Smooth muscle cell (in vitro differentiated cells): ENCODE results near the gene MICU2. TPM values are rescaled to one million over a fixed set of nuclear protein-coding genes. Genes with fewer than 3 reads are reported as not detected.

Experiments used
- DNase-seq: peaks from one replicate; lab custom pipeline; 2025; ENCODE audit not compliant: unreplicated experiment; lab: John Stamatoyannopoulos, UW
- H2AFZ ChIP-seq: fragments of 200-600 bp; sonication (generic); 2 replicates; pipeline ENCODE4 v1.6.0; 2016; ENCODE audit warnings: antibody characterized with exemption, low read depth, mild to moderate bottlenecking
- H3F3A ChIP-seq: fragments of 200-600 bp; sonication (generic); 2 replicates; pipeline ENCODE4 v1.6.0; 2017; ENCODE audit warnings: antibody characterized with exemption, low read depth
- H3K27ac ChIP-seq: fragments of 200-600 bp; sonication (generic); 2 replicates; pipeline ENCODE4 v1.5.1; 2016; ENCODE audit warnings: low read depth, mild to moderate bottlenecking
- H3K27me3 ChIP-seq: fragments of 200-600 bp; sonication (generic); 2 replicates; pipeline ENCODE4 v1.6.1; 2016; ENCODE audit warnings: low read depth, mild to moderate bottlenecking
- H3K36me3 ChIP-seq: fragments of 200-600 bp; sonication (generic); 2 replicates; pipeline ENCODE4 v1.5.1; 2016; ENCODE audit warnings: low read depth
- H3K4me1 ChIP-seq: fragments of 200-600 bp; sonication (generic); 2 replicates; pipeline ENCODE4 v1.5.1; 2016; ENCODE audit warnings: low read depth
- H3K4me2 ChIP-seq: fragments of 200-600 bp; sonication (generic); 2 replicates; pipeline ENCODE4 v1.6.0; 2016; ENCODE audit warnings: mild to moderate bottlenecking
- H3K4me3 ChIP-seq: fragments of 200-600 bp; sonication (generic); 2 replicates; pipeline ENCODE4 v1.5.1; 2016; ENCODE audit warnings: mild to moderate bottlenecking
- H3K79me2 ChIP-seq: fragments of 200-600 bp; sonication (generic); 2 replicates; pipeline ENCODE4 v1.6.0; 2016; ENCODE audit warnings: low read depth, mild to moderate bottlenecking
- H3K9ac ChIP-seq: fragments of 200-600 bp; sonication (generic); 2 replicates; pipeline ENCODE4 v1.6.0; 2016; ENCODE audit warnings: low read depth
- H3K9me3 ChIP-seq: fragments of 200-600 bp; sonication (generic); replicated peaks from 2 replicates; pipeline ENCODE4 v1.5.1; 2016; ENCODE audit warnings: low read depth
- H4K20me1 ChIP-seq: fragments of 200-600 bp; sonication (generic); 2 replicates; pipeline ENCODE4 v1.6.0; 2016; ENCODE audit warnings: low read depth
- WGBS: methylation state at CpG from one replicate; pipeline ENCODE4 v1.1.7; 2016; ENCODE audit warnings: low lambda C conversion rate; 5-methylcytosine and 5-hydroxymethylcytosine counted together
- polyA plus RNA-seq: library from polyadenylated mRNA; unstranded; fragments of >200 nt; fragmentation: Nextera tagmentation; extraction: Ambion mirVana; gene quantifications from 2 replicates; pipeline ENCODE4 v1.2.1, GENCODE V29; 2016
- total RNA-seq: library from RNA; depleted of rRNA; stranded (reverse); fragments of >200 nt; gene quantifications from 2 replicates; pipeline ENCODE4 v1.2.3, GENCODE V29; 2014
- TF ChIP-seq, protein P1 (sequence below): fragments of 200-600 bp; sonication (generic); IDR thresholded peaks from 2 replicates; pipeline ENCODE4 v1.5.1; 2017; ENCODE audit warnings: borderline replicate concordance, mild to moderate bottlenecking, antibody characterized with exemption; ENCODE audit not compliant: insufficient read depth, poor library complexity, severe bottlenecking

MICU2 gene
- total and polyA plus RNA-seq, 2 experiments from 2014 or later, result 40.2 to 86.5 TPM

DNA sequence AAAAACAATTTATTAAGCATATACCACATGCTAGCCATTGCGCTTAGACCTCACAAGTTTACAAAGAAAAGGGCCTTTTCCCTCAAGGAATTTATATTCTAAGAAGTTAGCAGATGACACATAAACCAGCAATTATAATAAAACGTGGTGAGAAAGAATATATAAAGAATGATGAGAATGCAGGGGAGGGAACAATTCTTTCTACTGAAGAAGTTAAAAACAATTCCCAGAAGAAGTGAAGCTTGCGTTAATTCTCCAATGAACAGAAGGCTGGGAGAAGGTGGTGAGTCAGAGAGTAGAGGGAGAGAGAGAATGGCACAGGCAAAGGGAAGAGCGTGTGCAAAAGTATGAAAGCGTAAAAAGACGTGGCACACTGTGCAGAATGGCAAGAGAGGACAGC lies 75.4 kb downstream of the MICU2 start:
- H3K27ac ChIP-seq, result peak overlapping the region; percentile 16

DNA sequence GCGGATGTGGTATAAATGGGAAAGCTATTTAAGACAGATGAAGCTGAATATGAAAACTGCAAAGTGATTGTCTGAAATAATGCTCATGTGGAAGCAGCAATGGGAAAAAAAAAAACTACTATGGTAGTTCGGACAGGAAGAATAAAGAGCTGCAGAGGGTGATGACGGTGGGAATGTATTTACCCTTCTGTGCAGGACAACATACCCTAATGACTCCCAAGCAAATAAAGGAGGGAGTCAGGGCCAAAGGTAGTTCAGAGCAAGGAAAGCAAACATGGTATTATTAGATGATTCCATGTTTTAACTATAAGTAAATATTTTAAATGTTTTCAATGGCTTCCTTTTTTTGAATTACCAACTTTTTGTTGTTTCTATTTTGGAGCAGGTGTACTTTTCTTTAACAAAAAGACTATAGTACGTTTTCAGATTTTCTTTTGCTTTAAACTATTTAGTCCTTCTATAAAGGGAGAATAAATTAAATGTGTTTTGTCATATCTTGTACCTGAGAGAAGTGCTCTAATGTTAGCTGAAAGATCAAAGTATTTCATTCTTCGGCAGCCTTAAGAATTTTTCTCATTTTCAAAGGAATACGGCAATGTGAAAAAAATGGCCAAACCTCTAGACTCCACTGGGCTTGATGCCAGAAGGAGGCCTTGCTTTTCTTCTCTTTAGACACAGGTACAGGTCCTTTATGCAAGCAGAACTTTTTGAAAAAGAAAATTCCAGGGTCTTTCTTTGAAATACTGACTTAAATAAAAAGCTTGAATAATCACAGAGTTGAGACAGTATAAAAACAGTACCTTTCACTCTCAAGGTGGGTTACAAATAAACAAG lies 77.0 kb downstream of the MICU2 start:
- peaks cover 4% of the 10 kb centered on the region for H4K20me1 ChIP-seq
- 96% methylated on average over 6 of the region's 6 CpGs for WGBS
- no peak for DNase-seq
- H3K4me3 ChIP-seq, result no peak overlapping the region
- peaks cover 4% of the 10 kb centered on the region for H3F3A ChIP-seq
- TF ChIP-seq, protein P1, sequence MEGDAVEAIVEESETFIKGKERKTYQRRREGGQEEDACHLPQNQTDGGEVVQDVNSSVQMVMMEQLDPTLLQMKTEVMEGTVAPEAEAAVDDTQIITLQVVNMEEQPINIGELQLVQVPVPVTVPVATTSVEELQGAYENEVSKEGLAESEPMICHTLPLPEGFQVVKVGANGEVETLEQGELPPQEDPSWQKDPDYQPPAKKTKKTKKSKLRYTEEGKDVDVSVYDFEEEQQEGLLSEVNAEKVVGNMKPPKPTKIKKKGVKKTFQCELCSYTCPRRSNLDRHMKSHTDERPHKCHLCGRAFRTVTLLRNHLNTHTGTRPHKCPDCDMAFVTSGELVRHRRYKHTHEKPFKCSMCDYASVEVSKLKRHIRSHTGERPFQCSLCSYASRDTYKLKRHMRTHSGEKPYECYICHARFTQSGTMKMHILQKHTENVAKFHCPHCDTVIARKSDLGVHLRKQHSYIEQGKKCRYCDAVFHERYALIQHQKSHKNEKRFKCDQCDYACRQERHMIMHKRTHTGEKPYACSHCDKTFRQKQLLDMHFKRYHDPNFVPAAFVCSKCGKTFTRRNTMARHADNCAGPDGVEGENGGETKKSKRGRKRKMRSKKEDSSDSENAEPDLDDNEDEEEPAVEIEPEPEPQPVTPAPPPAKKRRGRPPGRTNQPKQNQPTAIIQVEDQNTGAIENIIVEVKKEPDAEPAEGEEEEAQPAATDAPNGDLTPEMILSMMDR, result no peak
- no peak overlapping the region for H3K4me2 ChIP-seq
- H3K79me2 ChIP-seq, result no peaks in the 10 kb centered on the region
- H3K9me3 ChIP-seq, result no peaks in the 10 kb centered on the region
- no peaks in the 10 kb centered on the region for H3K4me1 ChIP-seq
- H2AFZ ChIP-seq, result no peak overlapping the region
- no peak overlapping the region for H3K27ac ChIP-seq
- H3K36me3 ChIP-seq, result peaks cover 2% of the 10 kb centered on the region
- H3K9ac ChIP-seq, result no peak overlapping the region
- no peaks in the 10 kb centered on the region for H3K27me3 ChIP-seq

More for the DNA sequence above, 75.4 kb downstream of the MICU2 start:
- TF ChIP-seq, protein P1, result no peak
- Histone ChIP-seq H2AFZ (no peak overlapping the region), H3K79me2 (no peaks in the 10 kb centered on the region), H3K9me3 (no peaks in the 10 kb centered on the region), H3K4me3 (no peak overlapping the region), H3K36me3 (peaks cover 2% of the 10 kb centered on the region), H3K4me1 (no peaks in the 10 kb centered on the region), H4K20me1 (peaks cover 4% of the 10 kb centered on the region), H3K27me3 (no peaks in the 10 kb centered on the region), H3K9ac (no peak overlapping the region), H3F3A (peaks cover 4% of the 10 kb centered on the region), H3K4me2 (no peak overlapping the region)
- no peak for DNase-seq
- WGBS, result 65% methylated on average over 6 of the region's 6 CpGs

DNA sequence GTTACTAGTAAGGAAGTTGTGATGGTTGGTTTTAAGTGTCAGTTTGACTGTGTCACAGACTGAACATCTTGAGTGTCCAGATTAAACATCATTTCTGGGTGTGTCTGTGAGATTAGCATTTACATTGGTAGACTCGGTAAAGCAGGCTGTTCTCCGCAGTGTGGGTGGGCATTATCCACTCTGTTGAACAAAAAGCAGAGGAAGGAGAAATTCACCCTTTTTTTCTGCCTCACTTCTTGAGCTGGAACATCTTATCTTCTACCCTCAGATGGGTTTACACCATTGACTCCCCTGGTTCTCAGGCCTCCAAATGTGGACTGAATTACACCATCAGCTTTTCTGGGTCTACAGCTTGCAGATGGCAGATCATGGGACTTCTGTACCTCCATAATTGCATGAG lies 81.1 kb downstream of the MICU2 start:
- H4K20me1 ChIP-seq, result no peaks in the 10 kb centered on the region
- no peaks in the 10 kb centered on the region for H3K4me1 ChIP-seq
- H3K4me2 ChIP-seq, result no peak overlapping the region
- H3K27ac ChIP-seq, result no peak overlapping the region
- WGBS, result 85% methylated on average over 2 of the region's 2 CpGs
- H3K27me3 ChIP-seq, result no peaks in the 10 kb centered on the region
- H3F3A ChIP-seq, result no peaks in the 10 kb centered on the region
- H2AFZ ChIP-seq, result no peak overlapping the region
- H3K9me3 ChIP-seq, result no peaks in the 10 kb centered on the region
- peaks cover 2% of the 10 kb centered on the region for H3K36me3 ChIP-seq
- TF ChIP-seq, protein P1, result no peak
- no peak overlapping the region for H3K4me3 ChIP-seq
- no peak overlapping the region for H3K9ac ChIP-seq
- H3K79me2 ChIP-seq, result no peaks in the 10 kb centered on the region
- no peak for DNase-seq

DNA sequence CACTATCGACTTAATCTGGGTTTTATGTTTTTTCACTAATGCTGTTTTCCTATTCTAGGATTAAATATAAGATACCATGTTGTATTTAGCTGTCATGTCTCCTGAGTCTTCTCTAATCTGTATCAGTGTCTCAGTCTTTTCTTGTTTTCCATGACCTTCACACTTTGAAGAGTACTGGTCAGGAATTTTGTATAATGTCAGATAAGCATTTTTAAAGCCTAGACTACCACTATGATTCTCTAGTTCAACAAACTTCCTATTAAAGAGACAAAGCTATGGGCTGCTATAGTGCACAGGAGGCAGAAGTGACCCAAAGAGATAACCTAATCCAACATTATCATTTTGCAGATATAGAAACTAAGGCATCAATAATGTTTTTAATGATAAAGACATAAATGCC lies 81.8 kb downstream of the MICU2 start:
- WGBS, result 95% methylated on average over 1 of the region's 1 CpG
- Histone ChIP-seq H3K9ac (no peak overlapping the region), H2AFZ (no peak overlapping the region), H3F3A (no peaks in the 10 kb centered on the region), H3K9me3 (no peaks in the 10 kb centered on the region), H3K27me3 (no peaks in the 10 kb centered on the region), H3K27ac (no peak overlapping the region), H3K4me2 (no peak overlapping the region), H3K4me1 (no peaks in the 10 kb centered on the region), H4K20me1 (no peaks in the 10 kb centered on the region), H3K79me2 (no peaks in the 10 kb centered on the region), H3K36me3 (peaks cover 2% of the 10 kb centered on the region), H3K4me3 (no peak overlapping the region)
- TF ChIP-seq, protein P1, result no peak
- no peak for DNase-seq
